GM21381 (cell line): ENCODE data around the gene CRISP3.
"Not testable (repeated sequence)": the region's sequence is repeated elsewhere in the genome, so short reads cannot be mapped to it uniquely, and the experiment has no call there.

Source experiments
- ATAC-seq: cut with Tn5 transposase; IDR thresholded peaks from one replicate; pipeline ENCODE4 v1.9.1; 2021; ENCODE audit warnings: mild to moderate bottlenecking, moderate library complexity; ENCODE audit not compliant: unreplicated experiment

CRISP3 gene

GRCh38 chr6:49744259-49744658, at the start of gene CRISP3:
Gene CRISP3, minus strand, starts transcription at chr6:49744388. Its CDS starts 21 bp downstream, at chr6:49744367.
- ATAC-seq = no peak

- no peak for ATAC-seq
These were observed 46.2 kb upstream of the CRISP3 start for GRCh38 chr6:49790341-49790740.

GRCh38 chr6:49787176-49787575, 43.0 kb upstream of the CRISP3 start, which contains the start of gene PGK2:
Gene PGK2, minus strand, starts transcription at chr6:49787285. Its CDS starts 98 bp downstream, at chr6:49787187.
- no peak for ATAC-seq

- no peak for ATAC-seq
These were observed 40.1 kb upstream of the CRISP3 start for GRCh38 chr6:49784272-49784671.

- no peak for ATAC-seq
These were observed 38.5 kb upstream of the CRISP3 start for GRCh38 chr6:49782725-49783124.

GRCh38 chr6:49782293-49782692, 38.1 kb upstream of the CRISP3 start:
- ATAC-seq = no peak

- no peak for ATAC-seq
These were observed 32.3 kb upstream of the CRISP3 start for GRCh38 chr6:49776444-49776843.

GRCh38 chr6:49775043-49775442, 30.9 kb upstream of the CRISP3 start:
- ATAC-seq = no peak

- no peak for ATAC-seq
These were observed 28.1 kb upstream of the CRISP3 start for GRCh38 chr6:49772285-49772684.

GRCh38 chr6:49766762-49767161, 22.6 kb upstream of the CRISP3 start:
- ATAC-seq = no peak

GRCh38 chr6:49764571-49765236, 20.5 kb upstream of the CRISP3 start:
- ATAC-seq = no peak

- ATAC-seq = no peak
These were observed 759 bp downstream of the CRISP3 start for GRCh38 chr6:49743429-49743828.

GRCh38 chr6:49739423-49739822, 4.8 kb downstream of the CRISP3 start:
- no peak for ATAC-seq

GRCh38 chr6:49736017-49736508, 8.1 kb downstream of the CRISP3 start:
- ATAC-seq = no peak

GRCh38 chr6:49733680-49734079, 10.5 kb downstream of the CRISP3 start:
- ATAC-seq = no peak

GRCh38 chr6:49732781-49733180, 11.4 kb downstream of the CRISP3 start:
- no peak for ATAC-seq

- no peak for ATAC-seq
These were observed 13.9 kb downstream of the CRISP3 start for GRCh38 chr6:49730251-49730650.

- ATAC-seq = not testable (repeated sequence)
These were observed 20.3 kb downstream of the CRISP3 start for GRCh38 chr6:49723917-49724316.

- ATAC-seq = no peak
These were observed 22.9 kb downstream of the CRISP3 start for GRCh38 chr6:49721297-49721696.

GRCh38 chr6:49720372-49720771, 23.8 kb downstream of the CRISP3 start:
- no peak for ATAC-seq

GRCh38 chr6:49713346-49713745, 30.8 kb downstream of the CRISP3 start, which contains the start of gene CRISP2:
Gene CRISP2, minus strand, starts transcription at chr6:49713543. Its CDS starts 4,347 bp downstream, at chr6:49709196.
- no peak for ATAC-seq

GRCh38 chr6:49698478-49698877, 45.7 kb downstream of the CRISP3 start:
- no peak for ATAC-seq

- no peak for ATAC-seq
These were observed 50.7 kb downstream of the CRISP3 start for GRCh38 chr6:49693512-49693911.
